ENCODE data around the gene GPATCH8. TPM values are rescaled to one million over a fixed set of nuclear protein-coding genes. Genes with fewer than 3 reads are reported as not detected.

GPATCH8 gene
- total and polyA plus RNA-seq, 8 donors, result 9.8 to 23.2 (median 13.6) TPM

DNA sequence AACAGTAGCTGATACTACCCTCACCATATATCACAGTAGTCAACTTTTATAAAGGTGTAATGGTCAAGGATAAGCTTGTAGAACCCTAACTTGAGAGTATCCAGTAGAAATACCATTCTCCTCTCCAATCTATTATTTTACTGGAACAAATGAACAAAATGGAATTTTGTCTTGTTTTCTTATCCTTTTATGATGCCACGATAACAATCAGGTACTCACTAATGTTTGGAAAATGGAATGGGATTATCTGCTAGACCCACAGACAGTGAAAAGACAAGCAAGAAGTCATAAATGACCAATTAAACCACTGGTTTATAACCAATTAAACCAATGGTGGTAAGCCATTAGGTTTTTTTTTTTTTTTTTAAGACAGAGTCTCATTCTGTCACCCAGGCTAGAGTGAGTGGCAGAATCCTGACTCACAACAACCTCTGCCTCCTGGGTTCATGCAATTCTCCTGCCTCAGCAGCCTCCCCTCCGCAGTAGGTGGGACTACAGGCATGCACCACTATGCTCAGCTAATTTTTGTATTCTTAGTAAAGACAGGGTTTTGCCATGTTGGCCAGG, 10.4 kb downstream of the GPATCH8 start:
- no peaks in the 10 kb centered on the region for H3K27me3 ChIP-seq
- H3K27ac ChIP-seq, result no peak overlapping the region
- H3K36me3 ChIP-seq, result no peaks in the 10 kb centered on the region
- no peaks in the 10 kb centered on the region for H3K9me3 ChIP-seq
- FAIRE-seq (no peak), DNase-seq (no peak), ATAC-seq (no peak)
- 92 to 94% methylated on average over 2 of the region's 2 CpGs for WGBS, 2 donors
- intact Hi-C loops (cut with DNase I), result no loop called here
- H3K4me3 ChIP-seq, result no peak overlapping the region
- H3K4me1 ChIP-seq, result no peaks in the 10 kb centered on the region
- TF ChIP-seq, protein P1, sequence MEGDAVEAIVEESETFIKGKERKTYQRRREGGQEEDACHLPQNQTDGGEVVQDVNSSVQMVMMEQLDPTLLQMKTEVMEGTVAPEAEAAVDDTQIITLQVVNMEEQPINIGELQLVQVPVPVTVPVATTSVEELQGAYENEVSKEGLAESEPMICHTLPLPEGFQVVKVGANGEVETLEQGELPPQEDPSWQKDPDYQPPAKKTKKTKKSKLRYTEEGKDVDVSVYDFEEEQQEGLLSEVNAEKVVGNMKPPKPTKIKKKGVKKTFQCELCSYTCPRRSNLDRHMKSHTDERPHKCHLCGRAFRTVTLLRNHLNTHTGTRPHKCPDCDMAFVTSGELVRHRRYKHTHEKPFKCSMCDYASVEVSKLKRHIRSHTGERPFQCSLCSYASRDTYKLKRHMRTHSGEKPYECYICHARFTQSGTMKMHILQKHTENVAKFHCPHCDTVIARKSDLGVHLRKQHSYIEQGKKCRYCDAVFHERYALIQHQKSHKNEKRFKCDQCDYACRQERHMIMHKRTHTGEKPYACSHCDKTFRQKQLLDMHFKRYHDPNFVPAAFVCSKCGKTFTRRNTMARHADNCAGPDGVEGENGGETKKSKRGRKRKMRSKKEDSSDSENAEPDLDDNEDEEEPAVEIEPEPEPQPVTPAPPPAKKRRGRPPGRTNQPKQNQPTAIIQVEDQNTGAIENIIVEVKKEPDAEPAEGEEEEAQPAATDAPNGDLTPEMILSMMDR (IDR thresholded peaks at IDR 0.05), result no peak

DNA sequence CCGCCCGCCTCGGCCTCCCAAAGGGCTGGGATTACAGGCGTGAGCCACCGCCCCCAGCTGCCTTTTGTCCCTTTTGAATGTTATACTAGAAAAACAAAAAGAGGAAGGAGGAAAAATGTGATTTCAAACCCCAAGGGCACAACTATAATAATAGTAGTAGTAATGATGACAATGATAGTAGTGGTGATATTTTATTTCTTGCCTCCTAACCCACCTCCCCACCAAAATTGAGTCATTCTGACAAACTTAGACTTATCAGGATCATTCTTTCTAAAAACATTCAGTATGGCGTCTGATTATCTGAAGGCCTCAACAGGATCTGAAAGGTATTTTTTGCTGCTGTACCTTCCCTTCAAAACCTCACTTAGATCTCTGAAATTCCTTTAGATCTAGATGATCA, 13.6 kb downstream of the GPATCH8 start:
- FAIRE-seq (no peak), DNase-seq (no peak), ATAC-seq (no peak)
- TF ChIP-seq, protein P1 (IDR thresholded peaks at IDR 0.05), result no peak
- H3K4me3 ChIP-seq, result no peak overlapping the region
- H3K9me3 ChIP-seq, result no peaks in the 10 kb centered on the region
- H3K4me1 ChIP-seq, result peaks cover 0 to 10% (median 0%) of the 10 kb centered on the region in 3 donors
- H3K27me3 ChIP-seq, result no peaks in the 10 kb centered on the region
- intact Hi-C loops (cut with DNase I), result no loop called here
- no peaks in the 10 kb centered on the region for H3K36me3 ChIP-seq
- WGBS, 2 donors, result 96 to 98% methylated on average over 6 of the region's 6 CpGs
- no peak overlapping the region for H3K27ac ChIP-seq

DNA sequence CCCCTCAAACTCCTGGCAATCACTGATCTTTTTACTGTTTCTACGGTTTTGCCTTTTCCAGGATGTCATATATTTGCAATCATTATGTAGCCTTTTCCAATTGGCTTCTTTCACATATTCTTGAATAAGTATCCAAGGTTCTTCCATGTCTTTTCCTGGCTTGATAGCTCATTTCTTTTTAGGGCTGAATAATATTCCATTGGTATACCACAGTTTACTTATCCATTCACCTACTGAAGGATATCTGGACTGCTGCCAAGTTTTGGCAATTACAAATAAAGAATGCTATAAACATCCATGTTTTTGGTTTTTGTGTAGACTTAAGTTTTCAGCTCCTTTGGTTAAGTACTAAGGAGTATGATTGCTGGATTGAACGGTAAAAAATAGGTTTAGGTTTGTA, 16.0 kb downstream of the GPATCH8 start:
- TF ChIP-seq, protein P1 (IDR thresholded peaks at IDR 0.05), result no peak
- Histone ChIP-seq H3K4me1 (peaks cover 0 to 10% (median 0%) of the 10 kb centered on the region in 3 donors), H3K27ac (no peak overlapping the region), H3K9me3 (no peaks in the 10 kb centered on the region), H3K36me3 (no peaks in the 10 kb centered on the region), H3K4me3 (no peak overlapping the region), H3K27me3 (no peaks in the 10 kb centered on the region)
- DNase-seq, result no peak
- 91 to 95% methylated on average over 2 of the region's 2 CpGs for WGBS, 2 donors
- no peak for ATAC-seq
- FAIRE-seq, result no peak
- intact Hi-C loops (cut with DNase I), result no loop called here

DNA sequence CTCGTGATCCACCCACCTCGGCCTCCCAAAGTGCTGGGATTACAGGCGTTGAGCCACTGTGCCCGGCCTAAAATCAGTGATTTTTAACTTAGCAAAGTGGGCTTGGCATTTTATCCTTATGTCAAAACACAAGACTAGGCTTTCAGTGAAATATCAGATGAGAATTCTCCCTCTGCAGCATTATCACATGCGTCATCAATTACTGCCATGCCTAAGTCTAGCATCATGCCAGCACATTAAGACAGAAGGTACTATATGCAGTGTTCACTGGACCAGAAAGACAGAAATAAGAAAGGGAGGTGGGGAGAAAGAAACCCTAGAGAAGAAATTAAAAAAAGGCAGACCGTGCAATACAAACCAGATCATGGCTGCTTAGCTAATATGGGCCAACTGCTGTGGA, 29.8 kb downstream of the GPATCH8 start:
- no peak for FAIRE-seq
- no peak overlapping the region for H3K4me3 ChIP-seq
- no peak for ATAC-seq
- intact Hi-C loops (cut with DNase I), result no loop called here
- H3K27me3 ChIP-seq, result no peaks in the 10 kb centered on the region
- peaks cover 0 to 11% (median 11%) of the 10 kb centered on the region in 3 donors for H3K4me1 ChIP-seq
- no peak for DNase-seq
- H3K36me3 ChIP-seq, result no peaks in the 10 kb centered on the region
- no peaks in the 10 kb centered on the region for H3K9me3 ChIP-seq
- 96% methylated on average over 6 of the region's 6 CpGs for WGBS, 2 donors
- no peak overlapping the region for H3K27ac ChIP-seq
- TF ChIP-seq, protein P1 (IDR thresholded peaks at IDR 0.05), result no peak

DNA sequence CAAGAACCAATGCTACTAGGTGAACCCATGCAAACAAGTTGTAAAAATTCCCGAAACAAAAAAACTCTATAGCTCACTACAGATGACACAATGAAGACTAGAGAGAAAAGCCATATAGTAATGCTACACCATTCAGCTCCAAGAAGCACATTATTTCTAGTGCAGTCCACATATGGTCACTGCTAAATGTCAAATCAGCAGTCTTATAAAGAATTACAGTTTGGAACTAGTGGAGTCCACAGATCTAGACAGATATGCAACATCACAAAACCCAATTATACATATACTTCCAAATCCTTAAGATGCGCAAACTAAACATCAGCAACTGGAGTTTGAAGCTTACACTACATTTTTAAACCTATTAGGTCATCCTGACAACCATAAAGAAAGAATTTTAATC, 33.5 kb downstream of the GPATCH8 start:
- no peaks in the 10 kb centered on the region for H3K9me3 ChIP-seq
- DNase-seq (no peak), FAIRE-seq (no peak), ATAC-seq (no peak)
- H3K36me3 ChIP-seq, result no peaks in the 10 kb centered on the region
- H3K27me3 ChIP-seq, result no peaks in the 10 kb centered on the region
- peaks cover 0 to 11% (median 11%) of the 10 kb centered on the region in 3 donors for H3K4me1 ChIP-seq
- intact Hi-C loops (cut with DNase I), result no loop called here
- H3K27ac ChIP-seq, result no peak overlapping the region
- TF ChIP-seq, protein P1 (IDR thresholded peaks at IDR 0.05), result no peak
- WGBS, 2 donors, result 98 to 100% methylated on average over 2 of the region's 2 CpGs
- no peak overlapping the region for H3K4me3 ChIP-seq

Measured in pancreas (tissue), 10 donors.